ENCODE data around the gene DOCK1. TPM values are rescaled to one million over a fixed set of nuclear protein-coding genes. Genes with fewer than 3 reads are reported as not detected.
"Not testable (repeated sequence)": the region's sequence is repeated elsewhere in the genome, so short reads cannot be mapped to it uniquely, and the experiment has no call there.

Gene DOCK1
- total RNA-seq, 2 experiments from 2014 or later: 0.75 to 0.81 TPM

GRCh38 chr10:126930131-126930882 lies 25.1 kb downstream of the DOCK1 start:
- no peaks in the 10 kb centered on the region for H3K36me3 Mint-ChIP-seq (ENCODE audit: low read depth)
- H3K4me1 Mint-ChIP-seq: no peaks in the 10 kb centered on the region
- no peaks in the 10 kb centered on the region for H3K27me3 Mint-ChIP-seq
- intact Hi-C loops (cut with DNase I, micrococcal nuclease): no loop called here
- H3K27ac Mint-ChIP-seq: no peak overlapping the region
- no peak for DNase-seq
- no peaks in the 10 kb centered on the region for H3K9me3 Mint-ChIP-seq (ENCODE audit: low read depth)
- ChIA-PET POLR2A (no interaction called here), CTCF (no interaction called here)
- no peak for ATAC-seq
- no peak overlapping the region for H3K4me3 Mint-ChIP-seq

GRCh38 chr10:126930883-126931503 lies 25.8 kb downstream of the DOCK1 start:
- H3K4me1 Mint-ChIP-seq: no peaks in the 10 kb centered on the region
- no peak overlapping the region for H3K27ac Mint-ChIP-seq
- H3K27me3 Mint-ChIP-seq: no peaks in the 10 kb centered on the region
- ChIA-PET CTCF (no interaction called here), POLR2A (no interaction called here)
- intact Hi-C loops (cut with DNase I, micrococcal nuclease): no loop called here
- no peak for DNase-seq
- H3K4me3 Mint-ChIP-seq: no peak overlapping the region
- H3K36me3 Mint-ChIP-seq (ENCODE audit: low read depth): no peaks in the 10 kb centered on the region
- no peak for ATAC-seq
- no peaks in the 10 kb centered on the region for H3K9me3 Mint-ChIP-seq (ENCODE audit: low read depth)

GRCh38 chr10:126931544-126931943 lies 26.3 kb downstream of the DOCK1 start:
- no peaks in the 10 kb centered on the region for H3K27me3 Mint-ChIP-seq
- DNase-seq: no peak
- no peaks in the 10 kb centered on the region for H3K4me1 Mint-ChIP-seq

GRCh38 chr10:126932516-126932915 lies 27.3 kb downstream of the DOCK1 start:
- H3K36me3 Mint-ChIP-seq (ENCODE audit: low read depth): no peaks in the 10 kb centered on the region
- H3K27me3 Mint-ChIP-seq: no peaks in the 10 kb centered on the region
- no peak overlapping the region for H3K4me3 Mint-ChIP-seq
- DNase-seq: no peak
- ATAC-seq: no peak
- POLR2A ChIA-PET: no interaction called here
- intact Hi-C loops (cut with DNase I, micrococcal nuclease): no loop called here
- no peaks in the 10 kb centered on the region for H3K9me3 Mint-ChIP-seq (ENCODE audit: low read depth)
- CTCF ChIA-PET: no interaction called here
- no peaks in the 10 kb centered on the region for H3K4me1 Mint-ChIP-seq
- no peak overlapping the region for H3K27ac Mint-ChIP-seq

More at GRCh38 chr10:126931544-126931943, 26.3 kb downstream of the DOCK1 start:
- POLR2A ChIA-PET: no interaction called here
- H3K4me3 Mint-ChIP-seq: no peak overlapping the region
- no peak overlapping the region for H3K27ac Mint-ChIP-seq
- intact Hi-C loops (cut with DNase I, micrococcal nuclease): no loop called here
- no peak for ATAC-seq
- no peaks in the 10 kb centered on the region for H3K36me3 Mint-ChIP-seq (ENCODE audit: low read depth)
- CTCF ChIA-PET: no interaction called here
- no peaks in the 10 kb centered on the region for H3K9me3 Mint-ChIP-seq (ENCODE audit: low read depth)

GRCh38 chr10:126933116-126933515 lies 27.9 kb downstream of the DOCK1 start:
- H3K4me3 Mint-ChIP-seq: no peak overlapping the region
- H3K27me3 Mint-ChIP-seq: no peaks in the 10 kb centered on the region
- no peak for ATAC-seq
- H3K36me3 Mint-ChIP-seq (ENCODE audit: low read depth): no peaks in the 10 kb centered on the region
- ChIA-PET POLR2A (no interaction called here), CTCF (no interaction called here)
- H3K9me3 Mint-ChIP-seq (ENCODE audit: low read depth): no peaks in the 10 kb centered on the region
- intact Hi-C loops (cut with DNase I, micrococcal nuclease): no loop called here
- no peaks in the 10 kb centered on the region for H3K4me1 Mint-ChIP-seq
- H3K27ac Mint-ChIP-seq: no peak overlapping the region
- no peak for DNase-seq

- CTCF ChIA-PET: interaction anchor here (0.8 kb wide), 1 partner anchor 343 kb away, joined by 3 read pairs; no protein-coding TSS in a partner anchor
- ATAC-seq (no peak), DNase-seq (no peak)
- Mint-ChIP-seq H3K4me1 (no peaks in the 10 kb centered on the region), H3K27ac (no peak overlapping the region), H3K36me3 (ENCODE audit: low read depth) (no peaks in the 10 kb centered on the region), H3K4me3 (no peak overlapping the region), H3K27me3 (no peaks in the 10 kb centered on the region), H3K9me3 (ENCODE audit: low read depth) (no peaks in the 10 kb centered on the region)
- intact Hi-C loops (cut with DNase I, micrococcal nuclease): no loop called here
- POLR2A ChIA-PET: no interaction called here
Observed at GRCh38 chr10:126935263-126935946, 30.2 kb downstream of the DOCK1 start.

- intact Hi-C loops (cut with DNase I, micrococcal nuclease): no loop called here
- POLR2A ChIA-PET: no interaction called here
Observed at GRCh38 chr10:126937026-126937425, 31.8 kb downstream of the DOCK1 start.

GRCh38 chr10:126938121-126938520 lies 32.9 kb downstream of the DOCK1 start:
- H3K4me3 Mint-ChIP-seq; CTCF ChIA-PET; DNase-seq; H3K9me3 Mint-ChIP-seq (ENCODE audit: low read depth); H3K4me1 Mint-ChIP-seq; intact Hi-C loops (cut with DNase I, micrococcal nuclease); POLR2A ChIA-PET; H3K27ac Mint-ChIP-seq; ATAC-seq; H3K36me3 Mint-ChIP-seq (ENCODE audit: low read depth); H3K27me3 Mint-ChIP-seq: not testable (repeated sequence)

More at GRCh38 chr10:126937026-126937425, 31.8 kb downstream of the DOCK1 start:
- Mint-ChIP-seq H3K36me3 (ENCODE audit: low read depth) (no peaks in the 10 kb centered on the region), H3K4me3 (no peak overlapping the region), H3K27me3 (no peaks in the 10 kb centered on the region), H3K27ac (no peak overlapping the region), H3K9me3 (ENCODE audit: low read depth) (no peaks in the 10 kb centered on the region), H3K4me1 (no peaks in the 10 kb centered on the region)
- ATAC-seq (no peak), DNase-seq (no peak)
- CTCF ChIA-PET: no interaction called here

- Mint-ChIP-seq H3K27ac (no peak overlapping the region), H3K4me3 (no peak overlapping the region), H3K27me3 (no peaks in the 10 kb centered on the region), H3K9me3 (ENCODE audit: low read depth) (no peaks in the 10 kb centered on the region), H3K36me3 (ENCODE audit: low read depth) (no peaks in the 10 kb centered on the region), H3K4me1 (no peaks in the 10 kb centered on the region)
- CTCF ChIA-PET: no interaction called here
- POLR2A ChIA-PET: no interaction called here
- DNase-seq (no peak), ATAC-seq (no peak)
- intact Hi-C loops (cut with DNase I, micrococcal nuclease): no loop called here
Observed at GRCh38 chr10:126939706-126940105, 34.5 kb downstream of the DOCK1 start.

- ChIA-PET POLR2A (no interaction called here), CTCF (no interaction called here)
- intact Hi-C loops (cut with DNase I, micrococcal nuclease): no loop called here
- H3K4me3 Mint-ChIP-seq: no peak overlapping the region
- no peaks in the 10 kb centered on the region for H3K4me1 Mint-ChIP-seq
- no peaks in the 10 kb centered on the region for H3K36me3 Mint-ChIP-seq (ENCODE audit: low read depth)
- no peak for DNase-seq
- H3K27me3 Mint-ChIP-seq: no peaks in the 10 kb centered on the region
- no peak for ATAC-seq
- H3K9me3 Mint-ChIP-seq (ENCODE audit: low read depth): no peaks in the 10 kb centered on the region
- no peak overlapping the region for H3K27ac Mint-ChIP-seq
Observed at GRCh38 chr10:126940670-126941310, 35.6 kb downstream of the DOCK1 start.

GRCh38 chr10:126944191-126944590 lies 39.0 kb downstream of the DOCK1 start:
- Mint-ChIP-seq H3K36me3 (ENCODE audit: low read depth) (no peaks in the 10 kb centered on the region), H3K27ac (no peak overlapping the region), H3K4me1 (no peaks in the 10 kb centered on the region), H3K9me3 (ENCODE audit: low read depth) (peaks cover 3% of the 10 kb centered on the region), H3K27me3 (no peaks in the 10 kb centered on the region), H3K4me3 (no peak overlapping the region)
- no peak for ATAC-seq
- DNase-seq: no peak
- ChIA-PET POLR2A (no interaction called here), CTCF (no interaction called here)
- intact Hi-C loops (cut with DNase I, micrococcal nuclease): no loop called here

Measured in activated CD4-positive, alpha-beta T cell treated with anti-CD3 and anti-CD28 coated beads for 36 hours (primary cell).